ENCODE results near the gene LCE2B. TPM values are rescaled to one million over a fixed set of nuclear protein-coding genes. Genes with fewer than 3 reads are reported as not detected.

The LCE2B gene
- total RNA-seq, 3 donors from 2014 or later = not detected

- Histone ChIP-seq H3K4me1 (no peaks in the 10 kb centered on the region), H3K27me3 (peaks cover 0 to 8% of the 10 kb centered on the region in 2 donors), H3K4me3 (no peak overlapping the region), H3K9me3 (no peaks in the 10 kb centered on the region), H3K36me3 (no peaks in the 10 kb centered on the region), H3K27ac (no peak overlapping the region)
- intact Hi-C loops (cut with DNase I; ENCODE audit: low total_unique reads) = no loop called here
- no peak for DNase-seq (ENCODE audit: low spot score in 2 of 2)
- TF ChIP-seq POLR2AphosphoS5 (IDR thresholded peaks at IDR 0.05) (no peak), CTCF (IDR thresholded peaks at IDR 0.05) (no peak), POLR2A (IDR thresholded peaks at IDR 0.05) (no peak)
Measured at GRCh38 chr1:152728986-152729385, 43.1 kb downstream of the LCE2B start.

GRCh38 chr1:152735648-152736047 is 49.7 kb downstream of the LCE2B start:
- DNase-seq (ENCODE audit: low spot score in 2 of 2) = no peak
- Histone ChIP-seq H3K4me1 (no peaks in the 10 kb centered on the region), H3K4me3 (no peak overlapping the region), H3K27me3 (peaks cover 0 to 14% of the 10 kb centered on the region in 2 donors), H3K9me3 (no peaks in the 10 kb centered on the region), H3K27ac (no peak overlapping the region), H3K36me3 (no peaks in the 10 kb centered on the region)
- intact Hi-C loops (cut with DNase I; ENCODE audit: low total_unique reads) = no loop called here
- TF ChIP-seq POLR2AphosphoS5 (IDR thresholded peaks at IDR 0.05) = no peak
- no peak for TF ChIP-seq CTCF (IDR thresholded peaks at IDR 0.05)
- no peak for TF ChIP-seq POLR2A (IDR thresholded peaks at IDR 0.05)

Other genes starting within 250 kb of the LCE2B start
- gene LCE5A, start 175.3 kb upstream of the LCE2B start, total RNA-seq = not detected
- not detected for gene CRCT1, start 171.6 kb upstream of the LCE2B start, total RNA-seq
- gene LCE3E, start 119.3 kb upstream of the LCE2B start, total RNA-seq = not detected
- gene LCE3D, start 105.6 kb upstream of the LCE2B start, total RNA-seq = not detected
- gene LCE3C, start 85.9 kb upstream of the LCE2B start, total RNA-seq = not detected
- not detected for gene LCE3B, start 72.3 kb upstream of the LCE2B start, total RNA-seq
- not detected for gene LCE3A, start 63.0 kb upstream of the LCE2B start, total RNA-seq
- not detected for gene LCE2D, start 22.7 kb upstream of the LCE2B start, total RNA-seq
- not detected for gene LCE2C, start 10.8 kb upstream of the LCE2B start, total RNA-seq
- gene LCE2A, start 12.2 kb downstream of the LCE2B start, total RNA-seq = not detected
- not detected for gene LCE4A, start 22.0 kb downstream of the LCE2B start, total RNA-seq
- not detected for gene KPRP, start 71.9 kb downstream of the LCE2B start, total RNA-seq
- not detected for gene LCE1F, start 89.0 kb downstream of the LCE2B start, total RNA-seq
- not detected for gene LCE1E, start 100.1 kb downstream of the LCE2B start, total RNA-seq
- gene LCE1D, start 110.6 kb downstream of the LCE2B start, total RNA-seq = not detected
- gene LCE1C, start 120.5 kb downstream of the LCE2B start, total RNA-seq = not detected
- gene LCE1B, start 125.8 kb downstream of the LCE2B start, total RNA-seq = not detected
- gene LCE1A, start 141.3 kb downstream of the LCE2B start, total RNA-seq = not detected
- gene LCE6A, start 156.7 kb downstream of the LCE2B start, total RNA-seq = not detected
- gene LCE7A, start 173.9 kb downstream of the LCE2B start, total RNA-seq = not detected
- gene SMCP, start 192.2 kb downstream of the LCE2B start, total RNA-seq = not detected
- not detected for gene IVL, start 222.4 kb downstream of the LCE2B start, total RNA-seq